Activated CD4-positive, alpha-beta T cell treated with anti-CD3 and anti-CD28 coated beads, Interleukin-2, amount 10 ng/mL, durations not matched to agents 7 days and 5 days (primary cell): ENCODE data around the gene MBNL1. TPM values are rescaled to one million over a fixed set of nuclear protein-coding genes. Genes with fewer than 3 reads are reported as not detected.
A peak's percentile ranks its signal among the peaks of the same experiment; 100 is the strongest.
"Not testable (repeated sequence)": the region's sequence is repeated elsewhere in the genome, so short reads cannot be mapped to it uniquely, and the experiment has no call there.

ENCODE experiments used
- CTCF ChIA-PET: fragments of 350-600 bp; sonication (Branson Sonifier 250); formaldehyde crosslinking; loops from one replicate; lab custom pipeline; 2021; ENCODE audit warnings: antibody characterized with exemption; lab: Charles Lee
- POLR2A ChIA-PET: fragments of 350-600 bp; sonication (Branson Sonifier 250); formaldehyde crosslinking; loops from one replicate; lab custom pipeline; 2021; ENCODE audit warnings: antibody characterized with exemption; lab: Charles Lee
- DNase-seq: peaks from one replicate; pipeline ENCODE4 v3.0.0-alpha.2; 2020
- H3K27ac Mint-ChIP-seq: one replicate; pipeline ENCODE4 v1.8.0; 2021; ENCODE audit warnings: mild to moderate bottlenecking, moderate library complexity, mixed read lengths
- H3K27me3 Mint-ChIP-seq: one replicate; pipeline ENCODE4 v1.8.0; 2021; ENCODE audit warnings: mixed read lengths
- H3K36me3 Mint-ChIP-seq: one replicate; pipeline ENCODE4 v1.8.0; 2021; ENCODE audit warnings: low read depth, mixed read lengths
- H3K4me1 Mint-ChIP-seq: one replicate; pipeline ENCODE4 v1.8.0; 2021; ENCODE audit warnings: mixed read lengths
- H3K4me3 Mint-ChIP-seq: one replicate; pipeline ENCODE4 v1.8.0; 2021; ENCODE audit warnings: mild to moderate bottlenecking, moderate library complexity, mixed read lengths
- H3K9me3 Mint-ChIP-seq: one replicate; pipeline ENCODE4 v1.8.0; 2021; ENCODE audit warnings: mixed read lengths
- total RNA-seq, 2 experiments: library from RNA; stranded (reverse); gene quantifications; one replicate each; pipeline ENCODE4 v1.2.3, GENCODE V29; 2021

Gene MBNL1
- total RNA-seq, 2 experiments from 2014 or later: 437 to 559 TPM

DNA sequence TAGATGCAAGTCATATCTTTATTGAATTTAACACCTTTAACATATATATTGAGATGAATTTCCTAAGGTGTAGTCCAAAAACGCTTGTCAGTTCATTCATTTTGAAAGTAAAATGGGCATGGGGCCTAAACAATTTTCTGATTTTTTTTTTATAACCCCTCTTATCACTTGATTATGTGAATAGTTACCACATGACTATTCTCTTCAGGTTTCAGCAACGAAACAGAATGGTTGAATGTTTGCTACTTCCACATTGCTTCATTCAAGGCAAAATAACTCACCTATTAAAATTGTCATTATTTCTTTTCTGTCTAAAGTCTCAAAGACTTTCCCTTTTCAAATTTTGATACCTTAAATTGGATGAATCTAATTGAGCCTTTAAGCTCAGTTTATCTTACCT is 96.4 kb downstream of the MBNL1 start:
- CTCF ChIA-PET: no interaction called here
- Mint-ChIP-seq H3K36me3 (peaks cover 85% of the 10 kb centered on the region), H3K9me3 (peaks cover 2% of the 10 kb centered on the region), H3K27me3 (no peaks in the 10 kb centered on the region), H3K4me3 (no peak overlapping the region), H3K4me1 (peaks cover 66% of the 10 kb centered on the region), H3K27ac (no peak overlapping the region)
- POLR2A ChIA-PET: no interaction called here
- no peak for DNase-seq

DNA sequence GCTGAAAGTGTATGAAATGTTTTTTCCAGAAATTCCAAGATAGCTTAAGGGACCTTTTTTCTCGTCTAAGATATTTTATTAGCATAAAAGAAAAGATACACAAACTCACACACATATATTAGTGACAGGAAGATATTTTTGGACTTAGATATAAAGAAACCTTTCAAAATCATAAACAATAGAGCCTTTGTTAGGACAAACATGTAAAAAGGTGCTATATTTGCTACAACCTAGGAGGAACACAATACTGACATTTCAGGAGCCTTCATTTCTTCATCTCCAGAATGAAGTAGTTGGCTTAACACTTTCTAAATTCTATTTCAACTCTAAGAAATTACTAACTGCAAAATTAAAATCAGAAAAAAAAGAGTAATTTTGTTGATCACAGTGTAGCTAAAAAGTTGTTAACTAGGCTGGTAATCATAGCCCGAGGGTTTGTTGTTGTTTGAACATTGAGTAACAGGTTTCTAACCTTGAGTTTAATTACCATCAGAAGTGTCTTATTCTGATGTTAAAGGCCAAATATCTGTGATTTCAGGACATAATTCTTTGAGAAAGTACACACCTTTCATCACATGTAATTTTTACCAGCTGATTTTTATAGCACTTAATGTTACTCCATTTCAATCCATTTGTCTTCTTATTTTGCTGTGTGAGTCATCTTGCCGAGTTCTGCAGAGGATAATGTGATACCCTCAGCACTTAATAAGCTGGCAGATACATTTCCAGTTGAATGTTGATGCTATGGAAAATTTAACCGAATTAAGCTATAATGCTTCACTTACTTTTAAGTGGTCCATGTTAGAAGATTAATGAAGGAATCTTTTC is 97.3 kb downstream of the MBNL1 start:
- H3K27ac Mint-ChIP-seq: no peak overlapping the region
- peaks cover 71% of the 10 kb centered on the region for H3K4me1 Mint-ChIP-seq
- POLR2A ChIA-PET: no interaction called here
- no peak for DNase-seq
- CTCF ChIA-PET: no interaction called here
- peaks cover 89% of the 10 kb centered on the region for H3K36me3 Mint-ChIP-seq
- H3K9me3 Mint-ChIP-seq: peaks cover 2% of the 10 kb centered on the region
- no peaks in the 10 kb centered on the region for H3K27me3 Mint-ChIP-seq
- no peak overlapping the region for H3K4me3 Mint-ChIP-seq

DNA sequence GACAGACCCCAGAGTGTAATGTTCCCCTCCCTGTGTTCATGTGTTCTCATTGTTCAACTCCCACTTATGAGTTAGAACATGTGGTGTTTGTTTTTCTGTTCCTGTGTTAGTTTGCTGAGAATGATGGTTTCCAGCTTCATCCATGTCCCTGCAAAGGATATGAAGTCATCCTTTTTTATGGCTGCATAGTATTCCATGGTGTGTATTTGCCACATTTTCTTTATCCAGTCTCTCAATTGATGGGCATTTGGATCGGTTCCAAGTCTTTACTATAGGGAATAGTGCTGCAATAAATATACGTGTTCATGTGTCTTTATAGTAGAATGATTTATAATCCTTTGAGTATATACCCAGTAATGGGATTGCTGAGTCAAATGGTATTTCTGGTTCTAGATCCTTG is 98.5 kb downstream of the MBNL1 start:
- H3K9me3 Mint-ChIP-seq, H3K27ac Mint-ChIP-seq, POLR2A ChIA-PET, H3K27me3 Mint-ChIP-seq, H3K4me3 Mint-ChIP-seq, CTCF ChIA-PET, DNase-seq: not testable (repeated sequence)
- Mint-ChIP-seq H3K36me3 (peaks cover 89% of the 10 kb centered on the region), H3K4me1 (peaks cover 69% of the 10 kb centered on the region)

DNA sequence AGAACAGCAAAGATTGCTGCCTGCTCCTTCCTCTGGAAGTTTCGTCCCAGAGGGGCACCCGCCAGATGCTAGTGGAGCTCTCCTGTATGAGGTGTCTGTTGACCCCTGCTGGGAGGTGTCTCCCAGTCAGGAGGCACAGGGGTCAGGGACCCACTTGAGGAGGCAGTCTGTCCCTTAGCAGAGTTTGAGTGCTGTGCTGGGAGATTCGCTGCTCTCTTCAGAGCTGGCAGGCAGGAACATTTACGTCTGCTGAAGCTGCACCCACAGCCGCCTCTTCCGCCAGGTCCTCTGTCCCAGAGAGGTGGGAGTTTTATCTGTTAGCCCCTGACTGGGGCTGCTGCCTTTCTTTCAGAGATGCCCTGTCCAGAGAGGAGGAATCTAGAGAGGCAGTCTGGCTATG is 103.9 kb downstream of the MBNL1 start:
- Mint-ChIP-seq H3K36me3 (peaks cover 80% of the 10 kb centered on the region), H3K4me1 (peaks cover 66% of the 10 kb centered on the region)
- H3K27me3 Mint-ChIP-seq, DNase-seq, H3K9me3 Mint-ChIP-seq, H3K4me3 Mint-ChIP-seq, CTCF ChIA-PET, POLR2A ChIA-PET, H3K27ac Mint-ChIP-seq: not testable (repeated sequence)

DNA sequence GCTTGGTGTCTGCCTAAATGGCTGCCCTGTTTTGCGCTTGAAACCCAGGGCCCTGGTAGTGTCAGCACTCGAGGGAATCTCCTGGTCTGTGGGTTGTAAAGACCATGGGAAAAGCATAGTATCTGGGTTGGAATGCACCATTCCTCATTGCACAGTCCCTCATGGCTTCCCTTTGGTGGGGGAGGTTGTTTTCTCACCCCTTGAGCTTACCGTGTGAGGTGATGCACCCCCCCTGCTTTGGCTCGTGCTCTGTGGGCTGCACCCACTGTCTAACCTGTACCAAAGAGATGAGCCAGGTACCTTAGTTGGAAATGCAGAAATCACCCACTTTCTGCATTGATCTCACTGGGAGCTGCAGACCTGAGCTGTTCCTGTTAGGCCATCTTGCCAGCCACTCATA is 104.7 kb downstream of the MBNL1 start:
- ChIA-PET POLR2A (interaction anchor here (0.6 to 1.2 kb wide), 2 partner anchors 26 to 30 kb away, joined by 3 to 9 read pairs; no protein-coding TSS in a partner anchor), CTCF (interaction anchor here (1.6 kb wide), 1 partner anchor 18 kb away, joined by 5 read pairs; no protein-coding TSS in a partner anchor)
- Mint-ChIP-seq H3K27me3 (no peaks in the 10 kb centered on the region), H3K9me3 (no peaks in the 10 kb centered on the region), H3K36me3 (peaks cover 76% of the 10 kb centered on the region), H3K4me1 (peaks cover 61% of the 10 kb centered on the region), H3K27ac (peak overlapping the region; percentile 15), H3K4me3 (no peak overlapping the region)
- no peak for DNase-seq

DNA sequence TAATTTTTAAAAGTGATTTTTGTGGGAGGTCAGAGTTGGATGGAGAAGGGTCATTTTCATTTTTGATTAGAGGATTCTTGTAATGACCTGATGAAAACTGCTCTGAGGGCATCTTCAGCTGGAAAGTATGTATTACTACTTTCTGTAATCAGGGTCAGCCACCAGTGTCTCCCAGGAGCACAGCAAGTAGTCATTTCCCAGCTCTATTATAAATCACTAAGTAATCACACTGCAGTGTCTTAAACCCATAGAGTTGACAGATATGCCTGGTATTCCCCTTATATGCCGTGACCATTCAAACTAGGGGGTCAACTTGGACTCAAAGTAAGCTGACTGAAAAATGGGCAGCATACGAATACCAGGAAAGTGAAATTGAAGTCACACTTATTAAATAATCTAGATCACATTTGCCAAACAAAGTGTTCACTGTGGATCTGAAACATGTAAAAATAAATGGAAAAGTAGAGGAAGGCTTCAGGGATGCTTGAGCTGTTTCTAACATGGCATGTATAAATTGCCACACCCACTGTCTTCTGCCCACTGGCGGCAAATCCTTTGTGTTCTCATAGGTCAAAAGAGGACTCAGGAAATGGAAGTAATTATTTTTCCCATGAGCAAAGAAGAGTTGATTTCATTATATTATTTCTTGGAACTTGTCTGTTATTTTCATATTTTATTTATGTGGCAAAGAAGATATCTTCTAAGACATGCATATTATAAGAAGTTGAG is 105.7 kb downstream of the MBNL1 start:
- Mint-ChIP-seq H3K36me3 (peaks cover 71% of the 10 kb centered on the region), H3K27me3 (no peaks in the 10 kb centered on the region), H3K9me3 (no peaks in the 10 kb centered on the region), H3K27ac (no peak overlapping the region), H3K4me1 (peaks cover 58% of the 10 kb centered on the region), H3K4me3 (no peak overlapping the region)
- POLR2A ChIA-PET: interaction anchor here (0.7 to 1.2 kb wide), 2 partner anchors 10 to 25 kb away, joined by 3 to 9 read pairs; no protein-coding TSS in a partner anchor
- CTCF ChIA-PET: interaction anchor here (0.6 to 1.6 kb wide), 2 partner anchors 17 to 1047 kb away, joined by 4 to 5 read pairs; no protein-coding TSS in a partner anchor
- no peak for DNase-seq

DNA sequence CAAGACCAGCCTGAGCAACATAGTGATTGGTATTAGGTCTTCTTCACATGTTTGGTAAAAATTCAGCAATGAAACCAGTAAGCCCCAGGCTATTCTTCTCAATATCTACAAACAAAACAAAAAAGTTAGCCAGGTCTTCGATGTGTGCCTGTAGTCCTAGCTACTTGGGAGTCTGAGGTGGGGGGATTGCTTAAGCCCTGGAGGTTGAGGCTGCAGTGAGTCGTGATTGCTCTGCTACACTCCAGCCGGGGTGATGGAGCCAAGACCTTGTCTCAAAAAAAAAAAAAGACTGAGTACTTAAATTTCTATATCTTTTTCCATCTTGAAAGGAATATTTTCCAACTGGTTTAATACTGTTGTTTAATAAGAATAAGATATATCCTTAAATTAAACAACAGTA is 106.8 kb downstream of the MBNL1 start:
- POLR2A ChIA-PET: interaction anchor here (0.7 kb wide), 1 partner anchor 11 kb away, joined by 3 read pairs; no protein-coding TSS in a partner anchor

DNA sequence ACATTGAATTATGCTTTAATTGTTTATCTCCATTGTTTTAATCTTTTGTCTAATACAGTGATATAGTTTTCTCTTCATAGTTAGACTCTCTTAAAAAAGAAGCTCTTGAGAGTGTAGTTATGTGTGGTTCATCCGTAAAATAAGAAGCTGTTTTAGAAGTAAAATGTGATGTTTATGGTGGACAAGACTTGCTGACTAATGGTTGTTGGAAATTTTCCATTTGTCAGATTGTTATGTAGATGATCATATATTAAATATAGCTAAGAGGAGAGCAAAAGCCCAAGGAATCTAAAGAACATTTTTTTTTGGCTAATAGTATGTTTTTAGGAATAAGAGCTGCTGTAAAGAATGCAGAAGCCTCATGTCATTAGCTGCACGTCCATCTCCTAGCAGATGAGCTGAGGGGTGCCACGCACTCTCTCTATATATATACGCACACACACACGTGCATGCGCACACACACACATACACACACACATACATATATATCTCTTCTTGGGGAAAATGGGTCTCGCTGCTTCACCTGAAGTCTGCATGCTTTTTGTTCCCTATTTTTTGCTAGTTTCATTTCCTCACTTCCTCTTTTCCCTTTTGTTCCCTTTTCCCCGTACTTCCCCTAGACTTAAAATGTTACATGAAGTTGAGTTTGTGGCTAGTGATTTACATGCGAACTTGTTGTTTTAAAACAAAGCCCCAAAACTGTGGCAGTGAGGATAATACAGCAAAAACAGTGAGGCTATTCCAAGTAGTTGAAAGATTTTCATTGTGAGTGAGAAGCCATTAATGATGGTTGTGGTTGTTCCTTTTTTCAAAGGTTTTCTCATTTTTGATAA is 107.8 kb downstream of the MBNL1 start:
- no peaks in the 10 kb centered on the region for H3K9me3 Mint-ChIP-seq
- ChIA-PET CTCF (interaction anchor here (1.3 kb wide), 1 partner anchor 10 kb away, joined by 3 read pairs; no protein-coding TSS in a partner anchor), POLR2A (no interaction called here)
- H3K27ac Mint-ChIP-seq: peak overlapping the region; percentile 48
- peaks cover 52% of the 10 kb centered on the region for H3K4me1 Mint-ChIP-seq
- DNase-seq: no peak
- peaks cover 56% of the 10 kb centered on the region for H3K36me3 Mint-ChIP-seq
- no peak overlapping the region for H3K4me3 Mint-ChIP-seq
- no peaks in the 10 kb centered on the region for H3K27me3 Mint-ChIP-seq

More for the DNA sequence above, 106.8 kb downstream of the MBNL1 start:
- H3K9me3 Mint-ChIP-seq: no peaks in the 10 kb centered on the region
- H3K4me1 Mint-ChIP-seq: peaks cover 56% of the 10 kb centered on the region
- no peak for DNase-seq
- no peak overlapping the region for H3K27ac Mint-ChIP-seq
- H3K4me3 Mint-ChIP-seq: no peak overlapping the region
- H3K36me3 Mint-ChIP-seq: peaks cover 66% of the 10 kb centered on the region
- CTCF ChIA-PET: no interaction called here
- H3K27me3 Mint-ChIP-seq: no peaks in the 10 kb centered on the region

DNA sequence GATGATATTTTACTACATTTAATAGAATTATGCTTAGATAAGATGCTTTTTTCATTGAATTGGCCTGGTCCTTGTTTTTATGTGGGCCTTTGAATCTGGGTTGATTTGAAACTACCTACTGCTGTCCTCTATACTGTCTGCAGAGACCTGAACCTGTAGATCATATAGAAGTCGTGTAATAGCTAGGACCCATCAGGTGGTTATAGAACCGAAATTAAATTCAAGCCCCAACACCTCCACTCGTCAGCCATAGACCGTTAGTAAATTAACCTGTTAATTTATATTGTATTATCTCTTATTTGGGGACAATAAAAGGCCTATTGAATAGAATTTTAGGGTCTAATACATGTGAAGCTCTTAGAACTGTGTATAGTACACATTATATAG is 108.4 kb downstream of the MBNL1 start:
- Mint-ChIP-seq H3K4me1 (peaks cover 52% of the 10 kb centered on the region), H3K9me3 (no peaks in the 10 kb centered on the region), H3K4me3 (no peak overlapping the region), H3K27me3 (no peaks in the 10 kb centered on the region), H3K36me3 (peaks cover 50% of the 10 kb centered on the region), H3K27ac (peak overlapping the region; percentile 19)
- POLR2A ChIA-PET: no interaction called here
- no peak for DNase-seq
- CTCF ChIA-PET: interaction anchor here (0.6 to 1.3 kb wide), 2 partner anchors 9 to 38 kb away, joined by 3 read pairs; no protein-coding TSS in a partner anchor

DNA sequence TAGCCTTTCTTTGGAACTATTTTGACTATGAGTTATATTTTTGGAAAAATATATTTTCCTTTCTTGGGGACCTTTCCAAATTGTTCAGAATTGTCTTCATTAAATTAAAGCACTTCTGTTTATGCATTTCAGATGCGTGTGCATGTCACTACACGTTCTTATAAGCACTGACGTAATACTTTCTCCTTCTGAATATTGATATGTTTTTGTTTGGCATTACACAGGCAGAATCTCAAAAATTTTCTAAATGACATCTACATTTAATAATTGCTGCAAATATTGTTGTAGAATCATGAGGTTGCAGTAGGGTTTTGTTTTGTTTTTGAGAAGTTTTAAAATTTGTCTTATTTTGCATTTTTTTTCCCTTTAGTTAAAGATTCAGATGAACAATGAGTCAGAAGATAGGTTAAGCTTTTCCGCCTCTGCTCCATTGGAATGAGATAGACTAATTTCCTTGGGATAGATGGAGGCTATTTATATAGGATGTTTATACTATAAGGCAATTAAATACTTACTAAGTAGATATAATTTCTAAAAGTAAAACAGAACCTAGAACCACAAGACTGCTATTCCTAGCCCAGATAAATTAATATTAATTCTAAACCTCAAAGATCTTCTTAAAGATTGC is 110.8 kb downstream of the MBNL1 start:
- no peak overlapping the region for H3K4me3 Mint-ChIP-seq
- peaks cover 58% of the 10 kb centered on the region for H3K4me1 Mint-ChIP-seq

DNA sequence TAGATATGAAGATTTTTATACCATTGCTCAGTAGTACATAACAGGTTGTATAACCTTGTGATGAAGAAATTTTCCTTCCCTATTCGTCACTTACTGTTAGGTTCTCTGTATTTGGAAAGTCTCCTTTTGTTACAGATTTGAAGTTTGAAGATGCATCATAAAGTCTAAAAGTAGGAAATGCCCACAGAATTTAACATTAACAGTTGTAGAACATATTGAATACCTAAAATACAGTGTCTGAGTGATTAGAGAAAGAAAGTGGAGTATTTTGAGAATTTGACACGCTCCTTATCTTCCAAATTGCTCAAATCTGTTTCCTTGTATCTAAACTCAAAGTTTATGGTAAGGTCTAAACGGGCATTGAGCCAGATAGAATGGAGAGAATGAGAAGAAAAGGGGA is 111.3 kb downstream of the MBNL1 start:
- H3K4me1 Mint-ChIP-seq: peaks cover 58% of the 10 kb centered on the region
- H3K27ac Mint-ChIP-seq: peak overlapping the region; percentile 7
- no peak overlapping the region for H3K4me3 Mint-ChIP-seq
- POLR2A ChIA-PET: no interaction called here
- DNase-seq: no peak
- no peaks in the 10 kb centered on the region for H3K9me3 Mint-ChIP-seq
- H3K27me3 Mint-ChIP-seq: no peaks in the 10 kb centered on the region
- CTCF ChIA-PET: no interaction called here
- peaks cover 49% of the 10 kb centered on the region for H3K36me3 Mint-ChIP-seq

More for the DNA sequence above, 110.8 kb downstream of the MBNL1 start:
- Mint-ChIP-seq H3K27me3 (no peaks in the 10 kb centered on the region), H3K36me3 (peaks cover 50% of the 10 kb centered on the region), H3K27ac (peak overlapping the region; percentile 7), H3K9me3 (no peaks in the 10 kb centered on the region)
- ChIA-PET CTCF (no interaction called here), POLR2A (no interaction called here)
- DNase-seq: no peak

DNA sequence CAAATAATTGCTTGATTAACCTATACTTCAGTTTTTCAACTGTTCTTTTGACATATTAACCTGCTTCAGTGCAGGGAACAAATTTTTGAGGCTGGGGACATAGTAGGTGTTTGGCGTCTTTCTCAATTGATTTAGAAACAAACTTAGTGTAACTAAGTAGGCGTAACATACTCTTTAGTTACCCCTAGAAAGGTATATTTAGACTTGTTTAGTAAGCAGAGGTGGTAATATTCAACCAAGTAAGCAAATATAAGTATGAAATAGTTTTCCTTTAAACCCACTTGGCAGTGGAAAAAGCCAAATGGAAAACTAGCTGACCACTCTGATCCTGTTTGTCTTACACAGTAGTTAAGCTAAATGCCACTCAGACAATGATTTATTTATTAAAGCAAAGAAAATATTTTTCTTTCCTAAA is 113.2 kb downstream of the MBNL1 start:
- Mint-ChIP-seq H3K36me3 (peaks cover 42% of the 10 kb centered on the region), H3K27ac (peak overlapping the region; percentile 51), H3K9me3 (no peaks in the 10 kb centered on the region), H3K4me3 (peak overlapping the region; percentile 17), H3K27me3 (no peaks in the 10 kb centered on the region), H3K4me1 (peaks cover 55% of the 10 kb centered on the region)
- no peak for DNase-seq
- CTCF ChIA-PET: interaction anchor here (0.6 to 0.9 kb wide), 2 partner anchors 12 to 188 kb away, joined by 3 to 6 read pairs; no protein-coding TSS in a partner anchor
- POLR2A ChIA-PET: no interaction called here
